Measurements from ENCODE around the gene PROCA1. TPM values are rescaled to one million over a fixed set of nuclear protein-coding genes. Genes with fewer than 3 reads are reported as not detected.

Gene PROCA1
- total and polyA plus RNA-seq, 9 of the 15 experiments (the other 6 are each of a cell fraction or from before 2014, with no cell fraction given) = 0.78 to 16.2 (median 5.6) TPM

DNA sequence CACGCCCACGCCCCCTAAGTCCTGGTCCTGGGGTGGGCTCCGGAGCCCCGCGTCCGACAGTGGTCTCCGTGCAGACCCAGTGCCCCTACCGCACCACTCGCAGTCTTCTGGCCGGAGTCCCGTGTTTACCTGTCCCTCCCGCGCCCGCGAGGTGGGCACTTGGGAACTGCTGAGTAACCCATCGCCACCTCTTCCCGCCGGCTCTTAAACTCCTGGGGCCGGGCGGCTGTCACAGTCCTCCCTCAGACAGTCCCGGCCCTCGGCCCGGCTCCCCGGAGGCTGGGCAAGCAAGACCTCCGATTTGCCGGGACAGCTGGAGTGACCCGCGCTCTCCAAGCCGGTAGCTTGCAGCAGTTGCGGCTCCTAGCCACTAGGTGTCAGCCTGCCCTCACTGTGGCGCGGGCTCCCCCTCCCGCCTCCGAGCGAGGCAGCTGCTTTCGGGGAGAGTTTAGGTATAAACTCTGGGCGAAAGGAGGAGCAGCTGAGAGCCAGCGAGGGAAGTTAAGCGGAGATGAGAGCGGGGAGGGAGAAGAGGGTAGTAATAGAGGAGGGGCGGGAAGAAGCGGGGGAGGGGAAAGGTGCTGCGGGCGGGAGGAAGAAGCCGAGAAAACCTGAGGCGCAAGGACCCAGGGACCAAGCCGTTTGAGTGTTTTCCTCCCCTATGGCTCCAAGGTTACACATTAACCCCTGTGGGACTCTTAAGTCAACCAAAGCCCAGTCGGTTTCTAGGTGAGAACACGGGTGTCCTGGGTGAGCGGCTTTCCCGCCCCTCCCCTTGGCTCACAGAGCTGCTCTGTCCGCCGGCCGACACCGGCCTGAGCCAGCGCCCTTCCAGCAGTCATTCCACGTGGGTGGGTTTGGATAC lies 15.2 kb upstream of the PROCA1 start (continued):
- TF ChIP-seq, protein P1, sequence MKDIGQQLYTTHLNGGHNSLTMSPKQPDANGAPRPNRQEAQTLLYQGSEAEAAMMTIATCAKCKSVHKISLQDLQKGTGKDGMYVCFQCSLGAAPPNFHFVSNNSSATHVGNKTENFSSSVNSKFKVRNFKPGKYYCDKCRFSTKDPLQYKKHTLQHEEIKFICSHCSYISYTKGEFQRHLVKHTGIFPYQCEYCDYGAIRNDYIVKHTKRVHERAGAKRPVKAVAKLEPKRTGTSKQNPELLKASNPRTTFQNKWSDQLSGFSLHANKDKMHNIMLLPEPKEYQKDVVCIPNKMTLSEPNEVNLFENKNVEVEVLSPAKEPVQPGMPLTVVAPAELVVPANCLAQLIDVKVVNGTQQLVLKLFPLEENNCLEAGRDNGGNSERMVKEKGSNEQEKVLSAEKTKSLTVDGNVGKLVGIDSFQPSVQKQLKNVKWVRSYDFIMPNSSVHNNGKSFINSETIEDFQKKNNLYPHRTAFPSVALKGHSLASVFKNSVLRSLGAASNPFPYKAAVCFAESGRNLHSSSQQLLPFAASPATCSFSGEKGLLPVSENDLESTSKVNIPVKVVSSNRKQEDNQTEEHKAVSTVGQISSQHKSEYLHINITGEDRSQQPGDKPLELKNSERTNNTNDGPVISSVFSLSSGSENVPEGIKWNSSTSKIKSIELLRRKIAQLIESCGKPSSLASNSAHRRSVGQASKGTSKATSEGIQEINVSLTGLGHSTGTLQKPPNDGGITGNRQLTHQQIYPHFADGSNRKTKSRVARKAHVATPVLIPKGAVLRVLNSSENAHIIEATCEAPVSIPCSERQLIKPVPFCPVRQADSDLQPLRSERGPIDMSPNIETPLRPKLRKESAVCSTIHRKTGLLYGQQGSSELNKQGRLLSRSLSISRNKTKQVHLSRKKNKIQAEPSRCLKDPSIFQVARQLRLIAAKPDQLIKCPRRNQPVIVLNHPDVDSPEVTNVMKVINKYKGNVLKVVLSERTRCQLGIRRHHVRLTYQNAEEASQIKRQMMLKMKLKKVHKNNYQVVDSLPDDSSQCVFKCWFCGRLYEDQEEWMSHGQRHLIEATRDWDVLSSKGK (CRISPR knock-in tag; IDR thresholded peaks at IDR 0.05) = no peak
- TF ChIP-seq HDGF (IDR thresholded peaks at IDR 0.05) = no peak
- no peak for TF ChIP-seq HDAC8 (tag; IDR thresholded peaks at IDR 0.05)
- TF ChIP-seq NCOR1 (IDR thresholded peaks at IDR 0.05) = no peak
- peak; percentile 94 for TF ChIP-seq MYC (IDR thresholded peaks at IDR 0.05; ENCODE audit: low read depth, low read length)
- no peak for TF ChIP-seq MYC (CRISPR knock-in tag; IDR thresholded peaks at IDR 0.05; ENCODE audit: borderline replicate concordance, low read depth)
- no peak for TF ChIP-seq HINFP (tag; conservative IDR thresholded peaks at IDR 0.05; ENCODE audit: low read depth)
- TF ChIP-seq KLF10 (CRISPR knock-in tag; IDR thresholded peaks at IDR 0.05) = no peak
- TF ChIP-seq, protein P2, sequence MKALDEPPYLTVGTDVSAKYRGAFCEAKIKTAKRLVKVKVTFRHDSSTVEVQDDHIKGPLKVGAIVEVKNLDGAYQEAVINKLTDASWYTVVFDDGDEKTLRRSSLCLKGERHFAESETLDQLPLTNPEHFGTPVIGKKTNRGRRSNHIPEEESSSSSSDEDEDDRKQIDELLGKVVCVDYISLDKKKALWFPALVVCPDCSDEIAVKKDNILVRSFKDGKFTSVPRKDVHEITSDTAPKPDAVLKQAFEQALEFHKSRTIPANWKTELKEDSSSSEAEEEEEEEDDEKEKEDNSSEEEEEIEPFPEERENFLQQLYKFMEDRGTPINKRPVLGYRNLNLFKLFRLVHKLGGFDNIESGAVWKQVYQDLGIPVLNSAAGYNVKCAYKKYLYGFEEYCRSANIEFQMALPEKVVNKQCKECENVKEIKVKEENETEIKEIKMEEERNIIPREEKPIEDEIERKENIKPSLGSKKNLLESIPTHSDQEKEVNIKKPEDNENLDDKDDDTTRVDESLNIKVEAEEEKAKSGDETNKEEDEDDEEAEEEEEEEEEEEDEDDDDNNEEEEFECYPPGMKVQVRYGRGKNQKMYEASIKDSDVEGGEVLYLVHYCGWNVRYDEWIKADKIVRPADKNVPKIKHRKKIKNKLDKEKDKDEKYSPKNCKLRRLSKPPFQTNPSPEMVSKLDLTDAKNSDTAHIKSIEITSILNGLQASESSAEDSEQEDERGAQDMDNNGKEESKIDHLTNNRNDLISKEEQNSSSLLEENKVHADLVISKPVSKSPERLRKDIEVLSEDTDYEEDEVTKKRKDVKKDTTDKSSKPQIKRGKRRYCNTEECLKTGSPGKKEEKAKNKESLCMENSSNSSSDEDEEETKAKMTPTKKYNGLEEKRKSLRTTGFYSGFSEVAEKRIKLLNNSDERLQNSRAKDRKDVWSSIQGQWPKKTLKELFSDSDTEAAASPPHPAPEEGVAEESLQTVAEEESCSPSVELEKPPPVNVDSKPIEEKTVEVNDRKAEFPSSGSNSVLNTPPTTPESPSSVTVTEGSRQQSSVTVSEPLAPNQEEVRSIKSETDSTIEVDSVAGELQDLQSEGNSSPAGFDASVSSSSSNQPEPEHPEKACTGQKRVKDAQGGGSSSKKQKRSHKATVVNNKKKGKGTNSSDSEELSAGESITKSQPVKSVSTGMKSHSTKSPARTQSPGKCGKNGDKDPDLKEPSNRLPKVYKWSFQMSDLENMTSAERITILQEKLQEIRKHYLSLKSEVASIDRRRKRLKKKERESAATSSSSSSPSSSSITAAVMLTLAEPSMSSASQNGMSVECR (CRISPR knock-in tag; IDR thresholded peaks at IDR 0.05) = peak; percentile 98
- TF ChIP-seq ZNF165 (CRISPR knock-in tag; IDR thresholded peaks at IDR 0.05; ENCODE audit: borderline replicate concordance) = no peak
- TF ChIP-seq RBM22 (IDR thresholded peaks at IDR 0.05; ENCODE audit: low read depth, low read length, poor library complexity, severe bottlenecking) = peak; percentile 61
- TF ChIP-seq, protein P3, sequence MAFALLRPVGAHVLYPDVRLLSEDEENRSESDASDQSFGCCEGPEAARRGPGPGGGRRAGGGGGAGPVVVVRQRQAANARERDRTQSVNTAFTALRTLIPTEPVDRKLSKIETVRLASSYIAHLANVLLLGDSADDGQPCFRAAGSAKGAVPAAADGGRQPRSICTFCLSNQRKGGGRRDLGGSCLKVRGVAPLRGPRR (CRISPR knock-in tag; IDR thresholded peaks at IDR 0.05) = peak; percentile 70; the same call in 1 of the 2 replicates
- no peak for TF ChIP-seq ZNF717 (CRISPR knock-in tag; IDR thresholded peaks at IDR 0.05)
- TF ChIP-seq YY1 (IDR thresholded peaks at IDR 0.05; ENCODE audit: borderline replicate concordance in 1 of 3, control insufficient read depth in 1 of 3, extremely low read depth in 1 of 3, insufficient read depth in 3 of 3, insufficient read length in 1 of 3, insufficient replicate concordance in 2 of 3, low read depth in 1 of 3, low read length in 2 of 3) = peak in 2 of 3 experiments; percentile 59 to 60
- TF ChIP-seq CBX8 (IDR thresholded peaks at IDR 0.05; ENCODE audit: borderline replicate concordance, extremely low read depth, low read depth, low read length, poor library complexity, severe bottlenecking) = no peak
